ENCODE data around the gene CISTR. TPM values are rescaled to one million over a fixed set of nuclear protein-coding genes. Genes with fewer than 3 reads are reported as not detected.

CISTR gene
- total RNA-seq, 1 donor from 2014 or later: not detected

DNA sequence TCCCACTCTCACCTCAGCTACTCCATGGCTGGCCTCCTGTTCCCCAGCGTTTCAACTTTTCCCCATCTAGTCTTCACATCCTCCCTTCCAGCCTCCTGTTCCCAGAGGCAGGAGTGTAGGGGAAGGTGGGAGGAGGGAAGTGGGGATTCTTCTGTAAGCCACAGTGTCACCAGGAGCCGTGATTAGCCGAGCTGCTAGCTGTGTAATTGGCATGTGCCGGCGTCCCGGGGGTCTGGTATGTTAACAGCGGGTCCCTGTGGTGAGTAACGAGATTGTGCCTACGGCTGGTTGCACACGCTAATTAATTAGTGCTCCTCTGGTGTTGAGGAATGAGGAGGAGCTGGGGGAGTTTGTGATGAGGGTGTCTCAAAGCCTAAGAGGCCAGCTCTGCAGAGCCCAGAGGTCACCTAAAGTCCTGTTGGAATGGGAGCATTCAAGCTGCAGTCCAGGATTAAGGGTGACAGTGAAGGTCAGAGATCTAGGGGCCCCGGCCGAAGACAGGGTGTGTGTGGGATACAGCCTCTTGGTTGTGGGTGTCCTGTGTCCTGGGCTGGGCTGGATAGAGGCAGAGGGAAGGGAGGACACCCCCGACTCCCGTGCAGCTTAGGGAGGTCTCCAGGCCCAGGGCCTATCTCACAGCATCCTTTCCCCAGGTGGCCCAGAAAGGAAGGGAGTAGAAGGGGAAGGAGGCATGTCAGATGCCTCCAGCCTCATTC, 14.5 kb downstream of the CISTR start:
- H3K4me1 Mint-ChIP-seq (ENCODE audit: low read depth, unreplicated experiment): peaks cover 3% of the 10 kb centered on the region
- no peak overlapping the region for H3K27ac Mint-ChIP-seq (ENCODE audit: unreplicated experiment)
- H3K36me3 Mint-ChIP-seq (ENCODE audit: low read depth, unreplicated experiment): no peaks in the 10 kb centered on the region
- no peak overlapping the region for H3K27ac ChIP-seq (ENCODE audit: low read depth, low read length)
- H3K9me3 Mint-ChIP-seq (ENCODE audit: unreplicated experiment): no peaks in the 10 kb centered on the region
- no peak overlapping the region for H3K9ac ChIP-seq (ENCODE audit: low read length)
- peaks cover 60% of the 10 kb centered on the region for H3K27me3 Mint-ChIP-seq (ENCODE audit: low read depth, unreplicated experiment)
- H3K4me3 ChIP-seq (ENCODE audit: insufficient read depth, low read depth, low read length): no peak overlapping the region
- no peaks in the 10 kb centered on the region for H3K9me3 ChIP-seq (ENCODE audit: insufficient read depth, low read depth, low read length)
- FAIRE-seq: no peak
- DNase-seq (ENCODE audit: low read depth): no peak
- no peaks in the 10 kb centered on the region for H3K36me3 ChIP-seq (ENCODE audit: insufficient read depth, low read length)
- TF ChIP-seq EZH2 (IDR thresholded peaks at IDR 0.05; ENCODE audit: insufficient read depth, low read length): no peak
- TF ChIP-seq, protein P1, sequence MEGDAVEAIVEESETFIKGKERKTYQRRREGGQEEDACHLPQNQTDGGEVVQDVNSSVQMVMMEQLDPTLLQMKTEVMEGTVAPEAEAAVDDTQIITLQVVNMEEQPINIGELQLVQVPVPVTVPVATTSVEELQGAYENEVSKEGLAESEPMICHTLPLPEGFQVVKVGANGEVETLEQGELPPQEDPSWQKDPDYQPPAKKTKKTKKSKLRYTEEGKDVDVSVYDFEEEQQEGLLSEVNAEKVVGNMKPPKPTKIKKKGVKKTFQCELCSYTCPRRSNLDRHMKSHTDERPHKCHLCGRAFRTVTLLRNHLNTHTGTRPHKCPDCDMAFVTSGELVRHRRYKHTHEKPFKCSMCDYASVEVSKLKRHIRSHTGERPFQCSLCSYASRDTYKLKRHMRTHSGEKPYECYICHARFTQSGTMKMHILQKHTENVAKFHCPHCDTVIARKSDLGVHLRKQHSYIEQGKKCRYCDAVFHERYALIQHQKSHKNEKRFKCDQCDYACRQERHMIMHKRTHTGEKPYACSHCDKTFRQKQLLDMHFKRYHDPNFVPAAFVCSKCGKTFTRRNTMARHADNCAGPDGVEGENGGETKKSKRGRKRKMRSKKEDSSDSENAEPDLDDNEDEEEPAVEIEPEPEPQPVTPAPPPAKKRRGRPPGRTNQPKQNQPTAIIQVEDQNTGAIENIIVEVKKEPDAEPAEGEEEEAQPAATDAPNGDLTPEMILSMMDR (IDR thresholded peaks at IDR 0.05; ENCODE audit: insufficient read depth, low read depth, low read length): no peak
- peaks cover 65% of the 10 kb centered on the region for H3K27me3 ChIP-seq (ENCODE audit: insufficient read depth, low read length)
- no peak overlapping the region for H3K4me3 Mint-ChIP-seq (ENCODE audit: unreplicated experiment)
- H4K20me1 ChIP-seq (ENCODE audit: insufficient read depth, low read length): peaks cover 9% of the 10 kb centered on the region
- H2AFZ ChIP-seq (ENCODE audit: low read depth, low read length): no peak overlapping the region
- no peak overlapping the region for H3K4me2 ChIP-seq (ENCODE audit: low read length)
- peaks cover 13% of the 10 kb centered on the region for H3K4me1 ChIP-seq (ENCODE audit: insufficient read depth, low read length)
- H3K79me2 ChIP-seq (ENCODE audit: insufficient read depth, low read length): no peaks in the 10 kb centered on the region

DNA sequence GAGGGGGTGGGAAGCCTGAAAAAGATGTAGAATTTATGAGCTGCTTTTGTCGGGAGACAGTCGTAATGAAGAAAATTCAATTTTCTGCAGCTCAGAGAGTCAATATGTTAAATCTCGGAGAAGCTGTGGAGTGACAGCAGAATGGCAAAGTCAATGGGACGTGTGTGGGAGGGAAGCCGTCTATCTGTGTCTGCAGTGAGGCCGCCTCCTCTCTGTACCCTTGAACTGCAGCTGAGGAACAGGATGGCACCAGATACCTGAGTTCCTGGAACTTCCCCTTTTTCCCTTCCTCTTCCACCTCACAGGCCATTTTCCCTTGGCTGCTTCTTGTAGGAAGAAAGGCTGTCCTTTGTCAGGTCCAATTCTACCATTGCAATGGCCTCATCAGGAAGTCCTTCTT, 15.2 kb downstream of the CISTR start:
- H3K4me1 ChIP-seq (ENCODE audit: insufficient read depth, low read length): peaks cover 13% of the 10 kb centered on the region
- no peak overlapping the region for H3K27ac ChIP-seq (ENCODE audit: low read depth, low read length)
- no peaks in the 10 kb centered on the region for H3K36me3 Mint-ChIP-seq (ENCODE audit: low read depth, unreplicated experiment)
- H3K27ac Mint-ChIP-seq (ENCODE audit: unreplicated experiment): no peak overlapping the region
- peaks cover 70% of the 10 kb centered on the region for H3K27me3 ChIP-seq (ENCODE audit: insufficient read depth, low read length)
- TF ChIP-seq, protein P1 (IDR thresholded peaks at IDR 0.05; ENCODE audit: insufficient read depth, low read depth, low read length): no peak
- no peak for TF ChIP-seq EZH2 (IDR thresholded peaks at IDR 0.05; ENCODE audit: insufficient read depth, low read length)
- H3K4me2 ChIP-seq (ENCODE audit: low read length): no peak overlapping the region
- peaks cover 9% of the 10 kb centered on the region for H4K20me1 ChIP-seq (ENCODE audit: insufficient read depth, low read length)
- no peaks in the 10 kb centered on the region for H3K9me3 ChIP-seq (ENCODE audit: insufficient read depth, low read depth, low read length)
- H3K27me3 Mint-ChIP-seq (ENCODE audit: low read depth, unreplicated experiment): peaks cover 64% of the 10 kb centered on the region
- no peak overlapping the region for H2AFZ ChIP-seq (ENCODE audit: low read depth, low read length)
- H3K4me3 ChIP-seq (ENCODE audit: insufficient read depth, low read depth, low read length): no peak overlapping the region
- DNase-seq (ENCODE audit: low read depth): no peak
- no peak overlapping the region for H3K9ac ChIP-seq (ENCODE audit: low read length)
- H3K79me2 ChIP-seq (ENCODE audit: insufficient read depth, low read length): no peaks in the 10 kb centered on the region
- no peak for FAIRE-seq
- H3K9me3 Mint-ChIP-seq (ENCODE audit: unreplicated experiment): no peaks in the 10 kb centered on the region
- peaks cover 3% of the 10 kb centered on the region for H3K4me1 Mint-ChIP-seq (ENCODE audit: low read depth, unreplicated experiment)
- no peak overlapping the region for H3K4me3 Mint-ChIP-seq (ENCODE audit: unreplicated experiment)
- no peaks in the 10 kb centered on the region for H3K36me3 ChIP-seq (ENCODE audit: insufficient read depth, low read length)

DNA sequence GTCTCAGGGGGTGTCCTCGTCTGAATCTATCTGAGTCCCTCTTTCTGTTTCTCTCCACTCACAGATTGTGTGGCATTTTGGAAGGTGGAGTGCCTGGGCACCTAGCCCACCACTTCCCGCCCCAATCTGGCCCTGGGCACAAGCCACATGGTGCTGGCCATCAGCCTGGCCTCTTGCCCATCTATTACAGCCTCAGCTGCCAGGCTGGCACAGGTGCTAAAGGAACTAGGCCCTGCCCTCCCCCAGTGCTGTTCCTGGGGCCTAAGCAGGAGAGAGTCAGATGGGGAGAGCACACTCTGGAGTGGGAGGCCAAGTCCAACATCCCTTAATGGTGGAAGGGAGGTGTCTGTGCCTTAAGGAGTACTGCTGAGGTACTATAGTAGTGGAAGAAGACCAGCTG, 16.2 kb downstream of the CISTR start:
- Histone ChIP-seq H3K36me3 (ENCODE audit: insufficient read depth, low read length) (no peaks in the 10 kb centered on the region), H3K9me3 (ENCODE audit: insufficient read depth, low read depth, low read length) (no peaks in the 10 kb centered on the region), H3K4me3 (ENCODE audit: insufficient read depth, low read depth, low read length) (no peak overlapping the region), H3K9ac (ENCODE audit: low read length) (no peak overlapping the region), H3K27me3 (ENCODE audit: insufficient read depth, low read length) (peaks cover 71% of the 10 kb centered on the region), H3K27ac (ENCODE audit: low read depth, low read length) (no peak overlapping the region), H3K79me2 (ENCODE audit: insufficient read depth, low read length) (no peaks in the 10 kb centered on the region), H3K4me2 (ENCODE audit: low read length) (no peak overlapping the region), H4K20me1 (ENCODE audit: insufficient read depth, low read length) (peaks cover 9% of the 10 kb centered on the region), H3K4me1 (ENCODE audit: insufficient read depth, low read length) (peaks cover 13% of the 10 kb centered on the region), H2AFZ (ENCODE audit: low read depth, low read length) (no peak overlapping the region)
- Mint-ChIP-seq H3K9me3 (ENCODE audit: unreplicated experiment) (no peaks in the 10 kb centered on the region), H3K4me3 (ENCODE audit: unreplicated experiment) (no peak overlapping the region), H3K36me3 (ENCODE audit: low read depth, unreplicated experiment) (no peaks in the 10 kb centered on the region), H3K27me3 (ENCODE audit: low read depth, unreplicated experiment) (peaks cover 68% of the 10 kb centered on the region), H3K27ac (ENCODE audit: unreplicated experiment) (no peak overlapping the region), H3K4me1 (ENCODE audit: low read depth, unreplicated experiment) (peaks cover 3% of the 10 kb centered on the region)
- no peak for FAIRE-seq
- no peak for TF ChIP-seq EZH2 (IDR thresholded peaks at IDR 0.05; ENCODE audit: insufficient read depth, low read length)
- TF ChIP-seq, protein P1 (IDR thresholded peaks at IDR 0.05; ENCODE audit: insufficient read depth, low read depth, low read length): no peak
- DNase-seq (ENCODE audit: low read depth): no peak

Measured in astrocyte (in vitro differentiated cells and primary cell).